ENCODE data around the gene DES.

Gene DES

GRCh38 chr2:219472629-219473187 lies 54.5 kb downstream of the DES start:
- no peak for DNase-seq (ENCODE audit: low read depth in 2 of 2)

GRCh38 chr2:219473511-219473910 lies 55.3 kb downstream of the DES start:
- DNase-seq (ENCODE audit: low read depth in 2 of 2), result no peak

GRCh38 chr2:219474285-219475060 lies 56.3 kb downstream of the DES start:
- no peak for DNase-seq (ENCODE audit: low read depth in 2 of 2)

- no peak for DNase-seq (ENCODE audit: low read depth in 2 of 2)
Observed at GRCh38 chr2:219475278-219475677, 57.1 kb downstream of the DES start.

GRCh38 chr2:219475697-219476651 lies 57.8 kb downstream of the DES start:
- DNase-seq (ENCODE audit: low read depth in 2 of 2), result peak; percentile 35 to 69
